ENCODE data around the gene CWC27. TPM values are rescaled to one million over a fixed set of nuclear protein-coding genes. Genes with fewer than 3 reads are reported as not detected.

Gene CWC27
- total and polyA plus RNA-seq, 10 donors, result 11.1 to 22.1 (median 15.9) TPM

GRCh38 chr5:64869419-64869818, 100.7 kb downstream of the CWC27 start:
- Histone ChIP-seq H3K36me3 (peaks cover 0 to 4% (median 0%) of the 10 kb centered on the region in 6 donors), H3K27ac (no peak overlapping the region), H3K4me1 (no peaks in the 10 kb centered on the region), H3K4me3 (no peak overlapping the region), H3K27me3 (replicated peaks in 1 of 7) (no peaks in the 10 kb centered on the region), H3K9me3 (no peaks in the 10 kb centered on the region)
- intact Hi-C loops (cut with DNase I; ENCODE audit: low total_unique reads), result no loop called here
- WGBS, 5 donors, result 89 to 95% (median 94%) methylated on average over 1 of the region's 1 CpG
- no peak for DNase-seq
- no peak for TF ChIP-seq CTCF (IDR thresholded peaks at IDR 0.05 in 8 of 11, conservative IDR thresholded peaks at IDR 0.05 in 3 of 11)
- no peak for TF ChIP-seq POLR2A (IDR thresholded peaks at IDR 0.05)
- no peak for TF ChIP-seq POLR2AphosphoS5 (IDR thresholded peaks at IDR 0.05)

DNA sequence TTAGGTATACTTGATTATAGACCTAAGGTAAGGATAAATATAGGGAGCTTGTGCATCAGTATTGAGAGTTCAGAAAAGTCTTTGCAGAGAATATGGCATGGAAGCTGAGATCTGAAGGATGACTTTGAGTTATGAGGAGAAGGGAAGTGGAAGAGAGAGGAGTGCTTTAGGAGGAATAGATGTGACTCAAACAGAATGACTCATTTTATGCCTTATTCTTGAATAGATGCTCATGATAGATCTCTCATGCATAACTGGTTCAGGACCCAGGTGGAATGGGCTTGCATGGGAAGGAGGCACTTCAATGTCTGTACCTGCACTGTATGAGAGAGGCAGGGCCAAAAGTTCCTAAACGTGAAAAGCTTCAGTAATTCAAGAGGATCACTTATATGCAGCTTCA, 103.3 kb downstream of the CWC27 start:
- 85 to 95% (median 90%) methylated on average over 1 of the region's 1 CpG for WGBS, 5 donors
- no peaks in the 10 kb centered on the region for H3K27me3 ChIP-seq (replicated peaks in 1 of 7)
- no peak overlapping the region for H3K27ac ChIP-seq
- H3K36me3 ChIP-seq, result peaks cover 0 to 4% (median 0%) of the 10 kb centered on the region in 6 donors
- no peaks in the 10 kb centered on the region for H3K9me3 ChIP-seq
- no peak overlapping the region for H3K4me3 ChIP-seq
- intact Hi-C loops (cut with DNase I; ENCODE audit: low total_unique reads), result no loop called here
- TF ChIP-seq POLR2A (IDR thresholded peaks at IDR 0.05) (no peak), POLR2AphosphoS5 (IDR thresholded peaks at IDR 0.05) (no peak), CTCF (IDR thresholded peaks at IDR 0.05 in 8 of 11, conservative IDR thresholded peaks at IDR 0.05 in 3 of 11) (no peak)
- DNase-seq, result no peak
- H3K4me1 ChIP-seq, result no peaks in the 10 kb centered on the region

DNA sequence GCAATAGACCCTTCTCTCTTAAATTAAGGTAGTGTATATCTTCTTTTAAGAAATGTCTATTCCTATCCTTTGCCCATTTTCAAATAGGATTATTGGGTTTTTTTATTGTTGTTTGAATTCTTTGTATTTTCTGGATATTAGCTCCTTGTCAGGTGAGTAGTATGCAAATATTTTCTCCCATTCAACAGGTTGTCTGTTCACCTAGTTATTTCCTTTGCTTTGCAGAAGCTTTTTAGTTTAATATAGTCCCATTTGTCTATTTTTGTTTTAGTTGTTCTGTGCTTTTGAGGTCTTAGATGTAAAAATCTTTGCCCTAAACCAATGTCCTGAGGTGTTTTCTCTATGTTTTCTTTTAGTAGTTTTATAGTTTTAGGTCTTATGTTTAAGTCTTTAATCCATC, 104.7 kb downstream of the CWC27 start:
- TF ChIP-seq POLR2AphosphoS5 (IDR thresholded peaks at IDR 0.05) (no peak), CTCF (IDR thresholded peaks at IDR 0.05 in 8 of 11, conservative IDR thresholded peaks at IDR 0.05 in 3 of 11) (no peak), POLR2A (IDR thresholded peaks at IDR 0.05) (no peak)

DNA sequence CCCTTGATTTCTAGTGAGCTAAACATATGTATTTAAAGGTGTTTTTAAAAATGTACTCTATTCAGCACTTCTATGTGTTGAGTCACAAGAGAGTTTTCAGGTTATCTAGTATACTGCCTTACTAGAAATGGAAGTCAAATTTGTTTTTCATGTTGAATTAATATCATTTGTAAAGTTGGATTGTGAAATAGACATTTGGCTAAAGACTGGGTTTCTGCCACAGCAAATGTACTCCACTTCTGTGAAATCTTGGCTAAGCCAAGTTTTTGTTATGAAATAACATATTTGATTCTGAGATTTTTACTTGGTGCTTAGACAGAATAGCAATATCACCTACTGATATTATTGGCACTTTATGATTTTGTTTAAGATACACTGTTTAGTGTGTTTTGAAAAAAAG, 106.0 kb downstream of the CWC27 start:
- no peak overlapping the region for H3K27ac ChIP-seq
- no peak for DNase-seq
- H3K4me3 ChIP-seq, result no peak overlapping the region
- no peaks in the 10 kb centered on the region for H3K27me3 ChIP-seq (replicated peaks in 1 of 7)
- TF ChIP-seq POLR2AphosphoS5 (IDR thresholded peaks at IDR 0.05) (no peak), POLR2A (IDR thresholded peaks at IDR 0.05) (no peak), CTCF (IDR thresholded peaks at IDR 0.05 in 8 of 11, conservative IDR thresholded peaks at IDR 0.05 in 3 of 11) (no peak)
- intact Hi-C loops (cut with DNase I; ENCODE audit: low total_unique reads), result no loop called here
- H3K9me3 ChIP-seq, result no peaks in the 10 kb centered on the region
- H3K36me3 ChIP-seq, result no peaks in the 10 kb centered on the region
- H3K4me1 ChIP-seq, result no peaks in the 10 kb centered on the region

More for the DNA sequence above, 104.7 kb downstream of the CWC27 start:
- no peak overlapping the region for H3K4me3 ChIP-seq
- H3K27ac ChIP-seq, result no peak overlapping the region
- intact Hi-C loops (cut with DNase I; ENCODE audit: low total_unique reads), result no loop called here
- H3K9me3 ChIP-seq, result no peaks in the 10 kb centered on the region
- no peaks in the 10 kb centered on the region for H3K36me3 ChIP-seq
- no peak for DNase-seq
- H3K4me1 ChIP-seq, result no peaks in the 10 kb centered on the region
- no peaks in the 10 kb centered on the region for H3K27me3 ChIP-seq (replicated peaks in 1 of 7)

All from spleen (tissue), 11 donors.